ENCODE results near the gene RYR1.
"Not testable (repeated sequence)": the region's sequence is repeated elsewhere in the genome, so short reads cannot be mapped to it uniquely, and the experiment has no call there.

The RYR1 gene

GRCh38 chr19:38488776-38489481, 55.4 kb downstream of the RYR1 start:
- intact Hi-C loops (cut with micrococcal nuclease) = no loop called here
- peaks cover 19% of the 10 kb centered on the region for H3K27me3 Mint-ChIP-seq
- peaks cover 20% of the 10 kb centered on the region for H3K4me1 Mint-ChIP-seq (ENCODE audit: low read depth)
- peaks cover 40% of the 10 kb centered on the region for H3K36me3 Mint-ChIP-seq (ENCODE audit: low read depth)
- no peak overlapping the region for H3K4me3 Mint-ChIP-seq
- peaks cover 26% of the 10 kb centered on the region for H3K9me3 Mint-ChIP-seq
- no peak overlapping the region for H3K27ac Mint-ChIP-seq

GRCh38 chr19:38490861-38491260, 57.4 kb downstream of the RYR1 start:
- Mint-ChIP-seq H3K4me1 (ENCODE audit: low read depth) (peaks cover 20% of the 10 kb centered on the region), H3K9me3 (peaks cover 26% of the 10 kb centered on the region), H3K27me3 (peaks cover 21% of the 10 kb centered on the region), H3K27ac (no peak overlapping the region), H3K36me3 (ENCODE audit: low read depth) (peaks cover 35% of the 10 kb centered on the region), H3K4me3 (no peak overlapping the region)
- intact Hi-C loops (cut with micrococcal nuclease) = no loop called here

GRCh38 chr19:38492181-38492813, 58.8 kb downstream of the RYR1 start:
- no peak overlapping the region for H3K27ac Mint-ChIP-seq
- intact Hi-C loops (cut with micrococcal nuclease) = no loop called here
- H3K27me3 Mint-ChIP-seq = peaks cover 26% of the 10 kb centered on the region
- peaks cover 23% of the 10 kb centered on the region for H3K36me3 Mint-ChIP-seq (ENCODE audit: low read depth)
- H3K4me1 Mint-ChIP-seq (ENCODE audit: low read depth) = peaks cover 20% of the 10 kb centered on the region
- peak overlapping the region; percentile 39 for H3K4me3 Mint-ChIP-seq
- peaks cover 20% of the 10 kb centered on the region for H3K9me3 Mint-ChIP-seq

- H3K27me3 Mint-ChIP-seq = peaks cover 26% of the 10 kb centered on the region
- H3K4me3 Mint-ChIP-seq = no peak overlapping the region
- peaks cover 13% of the 10 kb centered on the region for H3K9me3 Mint-ChIP-seq
- intact Hi-C loops (cut with micrococcal nuclease) = no loop called here
- H3K27ac Mint-ChIP-seq = no peak overlapping the region
- H3K4me1 Mint-ChIP-seq (ENCODE audit: low read depth) = peaks cover 13% of the 10 kb centered on the region
- H3K36me3 Mint-ChIP-seq (ENCODE audit: low read depth) = peaks cover 11% of the 10 kb centered on the region
These were observed 60.9 kb downstream of the RYR1 start for GRCh38 chr19:38494379-38494778.

GRCh38 chr19:38495375-38495774, 61.9 kb downstream of the RYR1 start:
- H3K9me3 Mint-ChIP-seq; intact Hi-C loops (cut with micrococcal nuclease); H3K27ac Mint-ChIP-seq; H3K4me3 Mint-ChIP-seq; H3K36me3 Mint-ChIP-seq (ENCODE audit: low read depth): not testable (repeated sequence)
- peaks cover 22% of the 10 kb centered on the region for H3K27me3 Mint-ChIP-seq
- peaks cover 12% of the 10 kb centered on the region for H3K4me1 Mint-ChIP-seq (ENCODE audit: low read depth)

GRCh38 chr19:38496116-38496515, 62.6 kb downstream of the RYR1 start:
- Mint-ChIP-seq H3K27ac (no peak overlapping the region), H3K4me3 (no peak overlapping the region), H3K27me3 (peaks cover 18% of the 10 kb centered on the region), H3K9me3 (peaks cover 1% of the 10 kb centered on the region), H3K36me3 (ENCODE audit: low read depth) (no peaks in the 10 kb centered on the region), H3K4me1 (ENCODE audit: low read depth) (peaks cover 12% of the 10 kb centered on the region)
- intact Hi-C loops (cut with micrococcal nuclease) = no loop called here

GRCh38 chr19:38496603-38497487, 63.4 kb downstream of the RYR1 start:
- no peak overlapping the region for H3K4me3 Mint-ChIP-seq
- no peaks in the 10 kb centered on the region for H3K36me3 Mint-ChIP-seq (ENCODE audit: low read depth)
- no peak overlapping the region for H3K27ac Mint-ChIP-seq
- no peaks in the 10 kb centered on the region for H3K9me3 Mint-ChIP-seq
- peaks cover 12% of the 10 kb centered on the region for H3K4me1 Mint-ChIP-seq (ENCODE audit: low read depth)
- H3K27me3 Mint-ChIP-seq = peaks cover 18% of the 10 kb centered on the region
- intact Hi-C loops (cut with micrococcal nuclease) = no loop called here

- peaks cover 15% of the 10 kb centered on the region for H3K27me3 Mint-ChIP-seq
- H3K9me3 Mint-ChIP-seq = no peaks in the 10 kb centered on the region
- H3K4me3 Mint-ChIP-seq = no peak overlapping the region
- peaks cover 2% of the 10 kb centered on the region for H3K4me1 Mint-ChIP-seq (ENCODE audit: low read depth)
- intact Hi-C loops (cut with micrococcal nuclease) = no loop called here
- no peak overlapping the region for H3K27ac Mint-ChIP-seq
- H3K36me3 Mint-ChIP-seq (ENCODE audit: low read depth) = no peaks in the 10 kb centered on the region
These were observed 64.4 kb downstream of the RYR1 start for GRCh38 chr19:38497907-38498306.

GRCh38 chr19:38499532-38499931, 66.0 kb downstream of the RYR1 start:
- intact Hi-C loops (cut with micrococcal nuclease) = no loop called here
- Mint-ChIP-seq H3K27me3 (peaks cover 14% of the 10 kb centered on the region), H3K36me3 (ENCODE audit: low read depth) (no peaks in the 10 kb centered on the region), H3K4me3 (no peak overlapping the region), H3K4me1 (ENCODE audit: low read depth) (no peaks in the 10 kb centered on the region), H3K27ac (no peak overlapping the region), H3K9me3 (no peaks in the 10 kb centered on the region)

GRCh38 chr19:38500450-38500849, 67.0 kb downstream of the RYR1 start:
- peaks cover 13% of the 10 kb centered on the region for H3K27me3 Mint-ChIP-seq
- no peak overlapping the region for H3K4me3 Mint-ChIP-seq
- no peak overlapping the region for H3K27ac Mint-ChIP-seq
- intact Hi-C loops (cut with micrococcal nuclease) = no loop called here
- H3K9me3 Mint-ChIP-seq = no peaks in the 10 kb centered on the region
- H3K4me1 Mint-ChIP-seq (ENCODE audit: low read depth) = no peaks in the 10 kb centered on the region
- no peaks in the 10 kb centered on the region for H3K36me3 Mint-ChIP-seq (ENCODE audit: low read depth)

GRCh38 chr19:38502410-38503076, 69.1 kb downstream of the RYR1 start:
- Mint-ChIP-seq H3K36me3 (ENCODE audit: low read depth) (peaks cover 6% of the 10 kb centered on the region), H3K27me3 (peaks cover 11% of the 10 kb centered on the region), H3K4me3 (no peak overlapping the region), H3K9me3 (peaks cover 7% of the 10 kb centered on the region), H3K27ac (no peak overlapping the region), H3K4me1 (ENCODE audit: low read depth) (peaks cover 6% of the 10 kb centered on the region)
- intact Hi-C loops (cut with micrococcal nuclease) = no loop called here

- intact Hi-C loops (cut with micrococcal nuclease) = no loop called here
- H3K27ac Mint-ChIP-seq = no peak overlapping the region
- H3K4me1 Mint-ChIP-seq (ENCODE audit: low read depth) = peaks cover 6% of the 10 kb centered on the region
- peaks cover 6% of the 10 kb centered on the region for H3K36me3 Mint-ChIP-seq (ENCODE audit: low read depth)
- peaks cover 7% of the 10 kb centered on the region for H3K9me3 Mint-ChIP-seq
- no peak overlapping the region for H3K4me3 Mint-ChIP-seq
- peaks cover 10% of the 10 kb centered on the region for H3K27me3 Mint-ChIP-seq
These were observed 69.6 kb downstream of the RYR1 start for GRCh38 chr19:38503077-38503410.

- Mint-ChIP-seq H3K4me3 (no peak overlapping the region), H3K27me3 (peaks cover 20% of the 10 kb centered on the region), H3K27ac (no peak overlapping the region), H3K9me3 (peaks cover 7% of the 10 kb centered on the region), H3K4me1 (ENCODE audit: low read depth) (peaks cover 6% of the 10 kb centered on the region), H3K36me3 (ENCODE audit: low read depth) (peaks cover 6% of the 10 kb centered on the region)
- intact Hi-C loops (cut with micrococcal nuclease) = loop anchor here (2.0 kb wide), 1 partner anchor 103 kb away; the partner anchor contains the start of gene FAM98C
These were observed 72.5 kb downstream of the RYR1 start for GRCh38 chr19:38505958-38506357.

GRCh38 chr19:38506375-38506722, 72.9 kb downstream of the RYR1 start:
- peaks cover 21% of the 10 kb centered on the region for H3K27me3 Mint-ChIP-seq
- peaks cover 7% of the 10 kb centered on the region for H3K9me3 Mint-ChIP-seq
- H3K36me3 Mint-ChIP-seq (ENCODE audit: low read depth) = peaks cover 6% of the 10 kb centered on the region
- H3K27ac Mint-ChIP-seq = no peak overlapping the region
- peaks cover 6% of the 10 kb centered on the region for H3K4me1 Mint-ChIP-seq (ENCODE audit: low read depth)
- no peak overlapping the region for H3K4me3 Mint-ChIP-seq
- intact Hi-C loops (cut with micrococcal nuclease) = loop anchor here (2.0 kb wide), 1 partner anchor 104 kb away; the partner anchor contains the start of gene FAM98C

Measured in dendritic cell treated with granulocyte-macrophage colony-stimulating factor and Interleukin-4, amounts not matched to agents 40 ng/mL and 50 ng/mL, for 4 days (primary cell).